ENCODE data around the gene ZNF462. TPM values are rescaled to one million over a fixed set of nuclear protein-coding genes. Genes with fewer than 3 reads are reported as not detected.
"Not testable (repeated sequence)": the region's sequence is repeated elsewhere in the genome, so short reads cannot be mapped to it uniquely, and the experiment has no call there.

ZNF462 gene
- polyA plus RNA-seq, 1 donor = 37.9 TPM

GRCh38 chr9:106886111-106887046, 23.4 kb downstream of the ZNF462 start:
- no peak for DNase-seq

- no peak for DNase-seq
Observed at GRCh38 chr9:106887066-106887465, 24.1 kb downstream of the ZNF462 start.

GRCh38 chr9:106889061-106889590, 26.2 kb downstream of the ZNF462 start:
- peak; percentile 66 for DNase-seq

GRCh38 chr9:106890608-106891007, 27.6 kb downstream of the ZNF462 start:
- no peak for DNase-seq

GRCh38 chr9:106891286-106891685, 28.3 kb downstream of the ZNF462 start:
- DNase-seq = no peak

- peak; percentile 36 for DNase-seq
Observed at GRCh38 chr9:106892632-106893031, 29.7 kb downstream of the ZNF462 start.

- DNase-seq = no peak
Observed at GRCh38 chr9:106893088-106893487, 30.1 kb downstream of the ZNF462 start.

- no peak for DNase-seq
Observed at GRCh38 chr9:106896695-106897094, 33.7 kb downstream of the ZNF462 start.

GRCh38 chr9:106897236-106897635, 34.3 kb downstream of the ZNF462 start:
- no peak for DNase-seq

GRCh38 chr9:106897751-106898150, 34.8 kb downstream of the ZNF462 start:
- no peak for DNase-seq

GRCh38 chr9:106900523-106900922, 37.6 kb downstream of the ZNF462 start:
- not testable (repeated sequence) for DNase-seq

GRCh38 chr9:106906129-106906528, 43.2 kb downstream of the ZNF462 start:
- no peak for DNase-seq

- no peak for DNase-seq
Observed at GRCh38 chr9:106911951-106912350, 49.0 kb downstream of the ZNF462 start.

- DNase-seq = no peak
Observed at GRCh38 chr9:106913276-106913675, 50.3 kb downstream of the ZNF462 start.

GRCh38 chr9:106915851-106916250, 52.9 kb downstream of the ZNF462 start:
- no peak for DNase-seq

GRCh38 chr9:106916466-106917235, 53.7 kb downstream of the ZNF462 start:
- peak; percentile 44 for DNase-seq

- no peak for DNase-seq
Observed at GRCh38 chr9:106918825-106919509, 56.0 kb downstream of the ZNF462 start.

- no peak for DNase-seq
Observed at GRCh38 chr9:106920091-106920490, 57.1 kb downstream of the ZNF462 start.

- no peak for DNase-seq
Observed at GRCh38 chr9:106920701-106921283, 57.8 kb downstream of the ZNF462 start.

GRCh38 chr9:106921341-106921899, 58.5 kb downstream of the ZNF462 start:
- DNase-seq = peak; percentile 63

GRCh38 chr9:106922026-106922425, 59.1 kb downstream of the ZNF462 start:
- no peak for DNase-seq
